AG20443 (cell line): ENCODE data around the gene MAOA.
"Not testable (repeated sequence)": the region's sequence is repeated elsewhere in the genome, so short reads cannot be mapped to it uniquely, and the experiment has no call there.

Experiments
- DNase-seq: peaks from one replicate; pipeline ENCODE4 v3.0.0; 2012; ENCODE audit warnings: low spot score, mixed read lengths

Gene MAOA

DNA sequence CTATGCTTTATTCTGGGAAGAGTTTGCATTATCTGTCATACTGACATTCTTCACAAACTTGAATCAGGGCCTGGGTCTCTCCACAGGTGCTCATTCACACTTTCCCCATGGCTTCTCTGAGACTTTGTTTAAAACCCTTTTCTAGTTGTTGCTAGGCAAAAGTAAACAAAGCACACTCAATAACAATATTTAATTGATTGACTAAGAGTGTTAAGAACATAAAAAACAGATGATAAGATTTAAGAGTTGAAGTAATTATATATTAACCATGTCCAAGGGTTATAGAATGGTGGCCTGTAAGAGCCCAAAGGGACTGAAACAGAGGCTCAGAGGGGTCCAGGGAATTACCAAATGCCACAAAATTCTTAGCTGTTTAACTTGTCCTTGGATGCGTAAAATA lies 7.1 kb downstream of the MAOA start:
- DNase-seq: no peak

DNA sequence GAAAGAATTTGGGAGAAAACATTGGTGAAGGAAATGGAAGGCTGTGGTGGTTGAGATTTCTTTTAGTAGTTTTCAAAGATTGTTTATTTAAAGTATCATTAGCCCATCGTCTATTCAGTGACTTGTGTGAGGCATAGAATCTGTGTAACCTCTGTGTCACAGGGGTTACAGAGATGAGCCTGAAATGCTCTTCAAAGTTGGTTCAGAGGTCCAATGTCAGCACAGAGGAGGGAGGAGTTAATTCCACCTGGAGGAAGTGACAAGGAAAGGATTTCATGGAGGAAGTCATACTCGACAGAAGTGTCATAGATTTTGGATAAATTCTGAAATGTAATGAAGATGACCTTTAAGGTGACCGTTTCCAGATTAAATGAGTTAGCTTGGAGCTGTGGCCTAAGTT lies 8.2 kb downstream of the MAOA start:
- DNase-seq: no peak

DNA sequence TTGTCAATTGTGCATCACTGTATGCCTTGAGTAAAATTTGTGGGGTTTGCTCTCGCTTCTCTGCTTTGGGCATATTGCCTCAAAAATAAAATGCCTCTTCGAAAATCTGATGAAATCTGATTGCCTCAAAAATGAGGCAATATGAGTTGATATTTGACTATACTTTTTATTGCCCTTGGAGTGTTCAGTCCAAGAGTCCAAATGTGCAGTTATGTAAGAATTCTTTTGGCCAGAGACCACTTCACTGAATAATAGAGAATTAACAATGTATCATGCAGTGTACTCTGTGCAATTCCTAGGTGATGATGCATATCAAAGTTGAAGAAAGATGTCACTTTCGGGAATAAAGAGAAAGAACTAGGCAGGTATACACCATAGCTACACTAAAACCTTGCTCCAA lies 8.6 kb downstream of the MAOA start:
- DNase-seq: no peak

DNA sequence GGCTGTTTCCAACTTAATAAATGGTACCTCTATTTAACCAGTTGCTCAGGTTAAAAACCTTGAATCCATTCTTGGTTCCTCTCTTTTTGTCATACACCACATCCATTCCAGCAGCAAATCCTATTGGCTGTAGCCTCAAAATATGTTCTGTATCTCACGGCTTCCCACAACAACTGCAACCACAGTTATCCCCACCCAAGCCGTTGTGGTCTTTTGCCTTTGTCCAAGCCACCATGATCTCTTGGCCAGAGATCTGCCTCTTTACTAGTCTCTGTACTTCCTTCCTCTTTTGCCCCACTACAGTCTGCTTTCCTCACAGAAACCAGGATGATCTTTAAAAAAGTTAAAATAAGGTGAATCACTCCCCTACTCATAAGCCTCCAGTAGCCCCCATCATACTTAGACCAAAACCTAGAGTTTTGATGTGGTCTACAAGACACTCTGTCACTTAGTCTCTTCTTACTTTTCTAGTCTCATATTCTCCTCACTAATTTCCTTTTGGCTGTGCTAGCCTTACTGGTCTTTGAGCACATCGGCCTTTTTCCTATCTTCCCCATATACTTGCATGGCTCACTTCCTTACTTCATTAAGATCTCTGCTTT lies 10.3 kb downstream of the MAOA start:
- DNase-seq: no peak

DNA sequence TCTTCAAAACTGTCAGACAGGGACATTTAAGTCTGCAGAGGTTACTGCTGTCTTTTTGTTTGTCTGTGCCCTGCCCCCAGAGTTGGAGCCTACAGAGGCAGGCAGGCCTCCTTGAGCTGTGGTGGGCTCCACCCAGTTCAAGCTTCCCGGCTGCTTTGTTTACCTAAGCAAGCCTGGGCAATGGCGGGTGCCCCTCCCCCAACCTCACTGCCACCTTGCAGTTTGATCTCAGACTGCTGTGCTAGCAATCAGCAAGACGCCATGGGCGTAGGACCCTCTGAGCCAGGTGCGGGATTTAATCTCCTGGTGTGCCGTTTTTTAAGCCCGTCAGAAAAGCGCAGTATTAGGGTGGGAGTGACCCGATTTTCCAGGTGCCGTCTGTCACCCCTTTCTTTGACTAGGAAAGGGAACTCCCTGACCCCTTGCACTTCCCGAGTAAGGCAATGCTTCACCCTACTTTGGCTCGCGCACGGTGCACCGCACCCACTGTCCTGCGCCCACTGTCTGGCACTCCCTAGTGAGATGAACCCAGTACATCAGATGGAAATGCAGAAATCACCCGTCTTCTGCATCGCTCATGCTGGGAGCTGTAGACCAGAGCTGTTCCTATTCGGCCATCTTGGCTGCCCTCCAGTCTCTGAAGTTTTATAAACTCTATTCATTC lies 20.0 kb downstream of the MAOA start:
- not testable (repeated sequence) for DNase-seq

DNA sequence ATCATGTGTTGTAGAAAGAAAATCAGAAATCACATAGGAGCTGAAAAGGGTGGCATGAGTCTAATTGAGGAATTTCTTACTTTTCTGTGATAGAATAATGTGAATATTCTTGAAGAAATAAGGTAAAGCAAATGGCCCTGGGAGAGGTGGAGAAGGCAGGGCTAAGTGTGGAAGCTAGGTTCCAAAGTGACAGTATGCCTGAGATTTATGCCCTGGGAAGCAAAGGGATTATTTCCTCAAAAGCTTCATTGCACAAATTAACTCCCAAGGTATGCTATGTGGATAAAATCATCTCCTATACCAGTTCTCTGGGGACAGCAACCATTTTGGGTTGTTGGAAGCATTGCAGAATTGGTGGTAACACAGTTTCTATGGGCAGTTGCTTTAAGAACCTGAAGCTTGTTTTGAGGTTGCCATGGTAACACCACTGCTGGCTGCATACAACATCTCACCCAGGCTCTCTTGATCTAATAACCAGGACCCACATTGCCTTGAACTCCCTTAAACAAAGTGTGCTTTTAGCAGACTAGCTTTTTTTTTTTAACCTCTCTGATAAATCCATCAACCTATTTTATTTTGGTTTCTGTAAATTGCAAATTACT lies 21.0 kb downstream of the MAOA start:
- DNase-seq: no peak

DNA sequence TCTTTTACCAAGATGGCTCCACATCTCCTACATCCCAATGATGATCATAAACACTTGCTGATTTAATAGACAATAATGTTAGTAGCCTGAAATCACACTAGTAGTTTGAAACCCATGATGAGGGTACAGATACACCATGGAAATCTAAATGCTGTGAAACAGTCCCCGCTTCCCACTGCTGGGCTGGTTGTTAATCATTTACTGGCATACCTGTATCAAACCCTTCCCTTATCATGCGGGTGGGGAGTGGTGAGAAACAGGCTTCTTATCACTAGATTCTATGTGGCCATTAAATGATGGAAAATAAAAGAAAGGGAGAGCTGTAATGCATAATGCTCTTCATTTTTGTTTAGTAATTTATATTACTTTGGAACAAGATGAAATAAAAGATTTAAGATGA lies 21.9 kb downstream of the MAOA start:
- no peak for DNase-seq

DNA sequence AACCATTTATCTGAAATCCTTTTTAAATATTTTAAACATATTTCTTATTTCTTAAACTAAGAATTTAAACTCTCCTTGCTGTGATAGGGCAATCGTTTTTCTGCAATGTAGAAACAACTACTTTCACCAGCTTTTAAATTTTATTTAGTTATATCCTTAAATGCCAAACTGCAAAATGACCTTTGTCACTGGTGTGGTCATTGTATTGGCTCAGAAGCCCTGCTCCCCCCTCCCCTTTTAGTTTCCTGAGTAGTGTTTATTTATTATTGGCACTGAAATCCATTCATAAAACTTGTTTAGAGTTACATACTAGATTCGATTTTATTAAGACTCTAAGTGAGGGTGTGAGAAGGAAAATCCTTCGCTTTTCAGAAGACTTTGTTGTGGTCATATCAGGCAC lies 23.0 kb downstream of the MAOA start:
- DNase-seq: no peak

DNA sequence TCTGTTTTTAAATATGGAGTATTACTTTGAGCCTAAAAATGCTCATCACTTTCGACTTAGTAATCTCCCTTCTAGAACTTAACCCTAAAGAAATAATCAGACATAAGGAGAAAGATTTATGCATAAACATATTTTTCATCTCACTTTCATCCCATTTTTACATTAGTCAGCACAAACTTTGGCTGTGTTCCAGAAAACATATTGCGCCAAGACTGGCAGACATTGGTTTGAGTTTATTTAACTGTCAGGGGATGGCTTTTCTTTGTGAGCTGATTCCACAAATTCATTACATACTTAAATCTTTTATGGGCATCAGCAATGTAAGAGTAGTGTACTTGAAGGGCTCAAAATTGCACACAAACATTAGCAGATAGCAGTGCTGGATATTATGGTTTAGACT lies 23.7 kb downstream of the MAOA start:
- no peak for DNase-seq

DNA sequence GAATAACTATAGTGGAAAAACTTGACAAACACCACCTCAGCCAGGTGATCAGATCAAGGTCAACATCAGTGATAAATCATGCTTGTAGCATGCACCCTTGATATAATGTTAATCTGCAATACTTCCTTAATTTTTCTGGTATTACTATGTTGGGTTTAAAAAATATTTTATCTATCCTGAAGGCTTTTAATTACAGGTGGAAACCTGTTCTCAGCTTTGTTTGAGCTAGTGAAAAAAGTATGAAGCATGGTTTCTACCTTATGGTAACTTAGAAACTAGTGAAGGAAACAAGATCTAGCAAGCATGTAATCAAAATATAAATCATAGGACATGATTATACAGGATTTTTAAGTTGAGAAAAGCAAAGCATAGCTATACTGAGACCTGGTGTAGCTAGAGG lies 26.6 kb downstream of the MAOA start:
- no peak for DNase-seq

DNA sequence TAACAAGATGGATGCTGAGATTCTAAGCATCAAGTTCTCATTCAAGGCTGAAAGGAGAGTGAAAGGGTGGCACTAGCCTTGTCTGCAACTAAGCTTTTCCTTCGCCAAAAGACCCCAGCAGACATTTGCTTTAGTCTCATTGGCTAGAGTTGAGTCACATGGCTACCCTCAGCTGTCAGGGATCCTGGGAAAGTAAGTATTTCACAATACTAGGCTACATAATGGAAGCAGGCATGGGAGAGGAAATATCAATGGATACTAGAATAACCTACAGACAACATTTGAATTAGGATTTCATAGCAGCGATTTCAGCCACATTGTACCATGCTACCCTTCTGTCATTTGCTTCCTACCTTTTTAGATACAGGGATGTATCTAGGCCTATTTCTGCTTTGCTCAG lies 29.1 kb downstream of the MAOA start:
- DNase-seq: no peak

DNA sequence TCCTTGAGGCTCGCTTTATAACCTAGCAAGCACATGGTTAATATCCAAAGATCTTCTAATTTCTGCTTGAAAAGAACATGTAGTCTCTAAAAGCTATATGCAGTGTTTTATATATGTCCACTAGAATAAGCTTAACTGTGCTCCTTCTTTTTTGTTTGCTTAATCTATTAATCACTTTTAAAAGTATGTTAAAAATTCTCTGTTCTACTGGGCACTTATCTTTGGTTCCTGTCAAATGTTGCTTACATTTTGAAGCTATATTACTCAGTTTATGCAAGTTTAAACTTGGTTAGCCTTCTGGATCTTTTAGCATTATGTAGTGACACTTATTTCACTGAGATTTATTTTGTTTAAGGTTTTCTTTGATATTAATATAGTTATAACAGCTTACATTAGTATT lies 32.5 kb downstream of the MAOA start:
- no peak for DNase-seq

DNA sequence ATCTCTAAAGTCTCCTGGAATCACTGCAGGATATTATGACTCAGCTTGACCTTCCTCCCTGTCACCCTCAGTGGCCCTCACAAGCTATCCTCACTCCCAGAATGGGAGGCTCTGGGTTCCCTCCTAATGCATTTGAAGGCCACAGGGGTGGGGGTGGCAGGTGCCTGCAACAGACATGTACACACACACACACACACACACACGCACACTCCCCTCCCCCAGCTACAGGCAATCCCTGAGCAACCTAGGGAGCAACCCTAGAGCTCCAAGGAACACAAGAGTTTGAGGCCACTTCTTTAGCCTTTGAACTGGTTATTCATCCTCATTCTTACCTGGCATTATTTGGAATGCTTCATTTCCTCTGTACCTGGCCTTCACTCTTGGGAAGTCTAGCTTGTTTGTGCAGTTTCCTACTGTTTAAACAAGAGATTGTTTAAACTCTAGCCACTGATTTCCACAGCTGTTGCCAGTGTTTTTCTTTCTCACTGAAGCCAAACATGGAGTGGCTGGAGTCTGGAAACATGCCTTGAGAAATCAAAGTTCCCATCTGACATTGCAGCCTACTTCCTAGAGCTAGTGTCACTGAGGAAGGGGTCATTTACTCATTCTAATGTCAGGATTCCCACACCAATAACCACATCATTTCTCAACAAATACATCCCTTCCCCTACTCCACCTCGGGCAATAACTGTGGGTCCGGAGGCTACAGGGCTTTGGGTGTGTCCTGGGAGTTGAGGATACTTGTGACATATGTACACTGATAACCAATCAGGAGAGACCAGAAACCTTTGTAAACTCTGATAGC lies 37.7 kb downstream of the MAOA start:
- no peak for DNase-seq

DNA sequence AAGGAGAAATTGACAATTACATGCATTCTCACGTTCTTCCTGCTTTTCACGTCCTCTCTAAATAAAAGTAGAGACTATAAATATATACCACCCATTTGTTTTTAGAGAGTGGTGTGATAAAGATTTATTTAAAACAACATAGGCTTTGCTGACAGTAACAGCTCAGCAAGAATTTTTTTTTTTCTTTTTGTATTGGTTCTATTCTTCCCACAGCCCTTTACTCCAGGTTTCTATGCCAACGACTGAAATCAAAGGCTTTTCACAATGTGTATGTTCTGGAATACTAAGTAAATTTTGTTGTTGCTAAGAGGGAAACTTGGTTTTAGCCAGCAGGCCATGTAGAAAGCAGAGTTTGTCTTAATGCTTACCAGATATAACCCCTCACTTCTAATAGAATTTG lies 43.4 kb downstream of the MAOA start:
- no peak for DNase-seq

DNA sequence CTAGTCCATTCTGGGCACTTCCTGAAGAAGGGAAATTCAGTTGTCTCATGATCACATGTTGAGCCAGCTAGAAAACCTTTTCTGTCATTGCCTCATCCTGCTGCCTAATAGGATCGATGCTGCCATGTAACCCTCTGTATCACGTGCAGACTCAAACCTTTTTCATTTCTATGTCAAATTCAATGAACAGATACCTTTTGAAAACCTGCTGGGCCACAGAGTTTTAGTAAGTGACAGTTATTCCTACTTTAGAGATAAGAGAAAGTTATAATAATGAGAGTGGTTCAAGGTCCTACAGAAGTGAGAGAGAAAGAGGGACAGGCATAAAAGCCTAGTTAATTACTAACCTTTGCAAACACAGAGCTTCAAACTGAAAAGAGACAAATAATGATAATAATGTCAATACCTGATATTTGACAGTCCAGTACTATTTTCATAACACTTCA lies 46.0 kb downstream of the MAOA start:
- DNase-seq: no peak

DNA sequence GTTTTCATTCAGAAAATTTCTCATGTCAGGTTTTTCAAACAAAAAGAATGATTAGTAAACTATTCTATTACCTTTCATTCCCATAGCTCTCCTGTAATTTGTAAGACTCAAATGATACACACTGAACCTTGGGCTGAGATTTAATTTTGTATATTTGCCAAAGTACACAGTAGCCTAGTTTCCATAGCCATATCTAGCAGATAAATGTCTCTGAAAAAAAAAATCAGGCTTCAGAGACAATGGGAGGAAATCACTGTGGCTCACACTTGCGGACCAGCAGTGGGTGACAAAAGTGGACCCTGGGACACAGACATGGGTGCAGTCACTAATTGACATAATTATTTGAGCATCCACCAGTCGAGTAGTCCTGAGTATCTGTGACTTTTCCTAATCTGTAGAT lies 46.6 kb downstream of the MAOA start:
- DNase-seq: no peak

DNA sequence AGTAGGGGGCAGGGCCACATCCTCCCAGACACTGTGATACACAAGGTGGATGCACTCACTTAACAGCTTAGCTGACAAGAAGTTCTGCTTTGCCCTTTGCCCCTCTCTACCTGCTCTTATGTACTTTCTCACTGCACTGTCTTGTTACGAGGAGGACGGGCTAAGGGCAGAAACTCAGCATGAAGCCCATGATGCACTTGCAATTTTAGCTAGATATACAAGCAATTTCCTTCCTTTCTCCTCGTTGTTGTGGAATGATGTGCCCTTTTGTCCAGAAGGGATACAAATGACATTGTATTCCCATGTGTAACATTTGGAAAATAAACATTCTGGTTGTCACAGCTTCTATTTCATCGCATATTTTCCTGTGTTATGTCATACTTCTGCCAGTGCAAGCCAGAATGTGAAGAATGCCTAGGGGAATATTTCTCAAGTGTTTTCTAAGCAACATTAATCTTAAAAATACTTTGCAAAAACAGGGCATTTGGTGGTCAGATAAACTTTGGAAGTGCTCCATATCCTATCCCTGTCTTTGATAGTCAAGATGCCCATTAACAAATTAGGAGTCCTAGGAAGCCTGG lies 47.2 kb downstream of the MAOA start:
- peak; percentile 6 for DNase-seq

DNA sequence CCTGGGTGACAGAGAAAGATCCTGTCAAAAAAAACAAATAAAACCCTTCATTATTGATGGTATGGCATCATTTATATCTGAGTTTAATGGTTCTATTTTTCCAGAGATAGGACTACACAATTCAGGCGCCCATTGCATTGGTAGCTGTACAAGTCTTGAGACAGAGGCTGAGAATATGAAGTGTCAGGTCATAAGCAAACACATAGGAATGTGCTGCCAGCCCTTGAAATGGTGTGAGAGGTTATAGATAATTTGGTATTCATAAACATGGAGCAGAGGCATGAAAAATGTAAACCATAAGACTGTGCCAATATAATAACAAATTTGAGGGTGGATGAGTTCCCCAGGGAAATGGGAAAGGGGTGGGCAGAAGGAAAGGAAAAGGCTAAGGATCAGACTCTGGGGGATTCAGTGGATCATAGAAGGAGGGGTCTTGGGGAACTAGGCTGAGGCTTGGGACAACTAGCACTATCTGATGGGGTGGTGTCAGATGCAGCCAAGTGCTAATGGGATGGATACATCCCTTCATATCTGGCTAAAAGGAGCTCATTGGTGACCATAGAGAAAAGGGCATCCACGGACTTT lies 50.8 kb downstream of the MAOA start:
- DNase-seq: no peak

DNA sequence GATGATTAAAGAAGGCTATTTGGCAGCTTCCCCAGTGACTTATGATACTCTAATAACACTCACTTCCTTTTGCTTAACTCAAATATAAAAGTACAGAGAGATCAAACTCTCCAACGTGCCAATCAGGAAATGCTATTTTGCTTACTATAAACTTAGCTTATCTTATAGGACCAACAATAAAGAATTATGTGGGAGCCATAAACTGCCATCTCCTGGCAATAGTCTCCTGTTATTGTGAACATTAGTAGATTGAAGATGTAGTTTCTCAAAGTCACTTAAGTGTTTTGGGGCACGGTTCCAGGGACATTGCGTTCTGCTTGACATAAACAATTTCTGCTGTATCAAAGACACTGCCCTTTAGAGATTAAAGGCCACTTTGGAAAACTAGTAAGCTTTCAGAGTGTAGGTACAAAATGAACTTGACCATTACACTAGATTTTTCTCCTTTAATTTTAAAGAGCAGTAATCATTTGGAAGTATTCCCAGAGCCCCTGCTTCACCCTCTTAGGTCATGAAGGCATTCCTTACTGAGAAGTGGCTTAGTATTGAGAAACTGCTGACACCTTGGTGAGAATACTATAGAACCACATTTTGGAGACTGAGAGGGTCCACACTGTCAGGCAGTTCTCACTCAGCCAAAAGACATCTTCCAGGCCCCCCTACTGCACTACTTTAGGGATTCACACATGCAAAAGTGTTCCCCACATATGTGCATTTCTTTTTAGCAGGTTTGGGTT lies 51.9 kb downstream of the MAOA start:
- DNase-seq: no peak

DNA sequence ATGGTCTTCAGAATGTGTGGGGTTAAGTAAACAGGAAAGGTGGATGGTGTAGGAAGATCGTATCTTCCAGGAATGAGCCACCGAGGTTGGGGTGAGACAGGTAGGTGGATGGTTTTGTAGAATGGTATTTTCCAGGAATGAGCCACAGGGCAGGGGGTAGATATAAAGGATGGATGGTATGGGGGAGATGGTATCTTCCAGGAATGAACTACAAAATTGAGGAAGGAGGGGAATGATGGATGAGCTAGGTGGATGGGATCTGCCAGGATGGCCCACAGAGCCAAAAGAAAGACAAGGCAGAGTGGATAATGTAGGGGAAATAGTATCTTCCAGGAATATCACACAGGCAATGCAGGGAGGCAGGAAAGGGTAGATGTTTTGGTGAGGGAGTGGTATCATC lies 60.0 kb downstream of the MAOA start:
- no peak for DNase-seq

DNA sequence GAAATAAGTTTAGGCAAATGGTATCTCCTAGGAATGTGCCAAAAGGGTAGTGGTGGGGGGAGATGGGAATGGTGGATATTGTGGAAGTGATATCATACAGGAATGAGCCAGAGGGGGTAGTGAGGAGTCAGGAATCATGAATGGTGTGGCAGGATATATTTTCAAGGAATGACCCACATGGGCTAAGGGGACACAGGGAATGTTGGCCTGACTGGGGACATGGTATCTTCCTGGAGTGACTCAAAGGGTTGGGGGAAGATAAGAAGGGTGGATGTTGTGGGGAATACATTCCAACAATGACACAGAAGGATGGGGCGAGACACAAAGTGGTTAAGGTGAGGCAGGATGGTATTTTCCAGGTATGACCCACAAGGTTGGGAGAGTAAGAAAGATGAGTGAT lies 60.6 kb downstream of the MAOA start:
- DNase-seq: no peak

DNA sequence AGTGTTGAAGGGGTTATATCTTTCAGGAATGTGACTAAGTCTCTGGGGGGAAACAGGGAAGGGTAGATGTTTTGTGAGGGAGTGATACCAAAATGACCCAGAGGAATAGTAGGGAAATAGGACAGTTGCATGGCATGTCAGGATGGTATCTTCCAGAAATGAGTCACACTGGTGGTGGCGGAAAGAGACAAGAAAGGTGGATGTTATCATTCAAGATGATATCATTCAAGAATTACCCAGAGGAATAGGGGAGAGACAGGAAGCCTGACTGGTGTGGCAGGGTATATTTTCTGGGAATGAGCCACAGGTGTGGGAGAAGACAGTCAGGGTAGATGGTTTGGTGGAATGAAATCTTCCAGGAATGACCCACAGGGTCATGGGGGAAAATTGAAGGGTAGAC lies 61.1 kb downstream of the MAOA start:
- no peak for DNase-seq
